Right ventricle myocardium inferior (tissue), 1 donor: ENCODE results near the gene CHD2. TPM values are rescaled to one million over a fixed set of nuclear protein-coding genes. Genes with fewer than 3 reads are reported as not detected.

ENCODE experiments used
- ATAC-seq: fragments of 200-7000 bp; cut with Tn5 transposase; one replicate; pipeline ENCODE4 v1.9.1; 2020; ENCODE audit warnings: mild to moderate bottlenecking, moderate library complexity
- DNase-seq: peaks from one replicate; pipeline ENCODE4 v3.0.0; 2021; ENCODE audit errors: missing footprints
- intact Hi-C: fragments of 100-400 bp; cut with DNase I; formaldehyde crosslinking; loops from one replicate; pipeline ENCODE4 v1.11.0; 2022
- total RNA-seq: library from RNA; stranded (reverse); fragmentation: NEBNext Ultra II Directional; extraction: Animal tissue kit (Norgen Biotek cat#: 25700); gene quantifications from one replicate; pipeline ENCODE4 v1.2.1, GENCODE V29; 2021
- donor health status: DM: no; HTN: yes; CAD: no; lungs with severe emphysema.

Gene CHD2
- total RNA-seq, 1 donor from 2014 or later: 45.9 TPM

DNA sequence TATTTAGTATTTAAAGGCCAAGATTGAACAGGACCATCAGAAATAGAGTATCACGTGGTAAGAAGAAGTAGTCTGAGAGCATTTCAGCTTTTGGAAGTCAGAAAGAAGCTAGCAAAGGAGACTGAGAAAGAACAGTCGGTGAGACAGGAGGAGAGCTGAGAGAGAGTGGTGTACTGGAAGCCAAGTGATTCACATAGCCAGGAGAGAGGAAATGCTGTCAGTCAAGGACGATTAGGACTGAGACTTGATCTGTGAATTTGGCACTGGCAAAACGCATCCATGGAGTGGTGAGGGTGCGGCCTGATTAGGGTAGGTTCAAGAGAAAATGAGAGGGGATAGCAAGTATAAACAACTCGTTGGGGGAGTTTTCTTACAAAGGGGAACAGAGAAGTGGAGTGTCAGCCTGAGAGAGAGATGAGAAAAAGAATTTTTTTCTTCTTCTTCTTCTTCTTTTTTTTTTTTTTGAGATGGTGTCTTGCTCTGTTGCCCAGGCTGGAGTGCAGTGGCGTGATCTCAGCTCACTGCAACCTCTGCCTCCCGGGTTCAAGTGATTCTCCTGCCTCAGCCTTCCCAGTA lies 44.9 kb downstream of the CHD2 start:
- ATAC-seq (no peak), DNase-seq (no peak)
- intact Hi-C loops: loop anchor here (5.0 kb wide), 1 partner anchor 67 kb away; no protein-coding TSS in a partner anchor

DNA sequence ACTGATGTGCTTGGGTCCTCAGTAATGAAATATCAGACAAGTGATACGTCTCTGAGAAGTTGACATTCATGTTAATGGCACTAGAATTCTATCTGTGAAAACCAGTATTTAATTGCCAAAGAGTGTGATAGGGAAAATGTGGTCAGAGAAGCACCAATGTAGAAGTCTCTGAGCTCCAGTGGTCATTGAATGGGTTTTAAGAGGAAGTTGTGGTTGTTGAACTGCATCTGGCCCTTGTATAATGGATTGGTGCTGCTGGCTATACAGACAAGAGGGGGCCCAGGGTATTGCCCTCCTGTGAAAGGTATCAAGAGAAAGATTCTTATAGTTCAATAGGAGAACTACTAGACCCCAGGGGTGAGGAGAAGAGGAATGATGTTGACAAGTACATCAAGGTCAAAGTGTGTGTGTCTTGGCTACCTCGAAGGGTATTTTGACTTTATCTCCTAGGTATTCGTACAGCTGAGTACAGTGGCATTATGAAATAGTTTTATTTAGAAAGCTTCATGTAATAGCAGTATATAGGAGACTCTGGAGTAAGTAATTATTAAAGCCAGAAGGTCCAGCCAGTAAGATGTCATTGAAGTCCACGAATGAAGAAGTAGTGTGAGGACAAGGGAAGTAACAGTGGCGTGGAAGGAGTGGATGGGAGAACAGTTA lies 47.1 kb downstream of the CHD2 start:
- ATAC-seq: no peak
- intact Hi-C loops: no loop called here
- no peak for DNase-seq

DNA sequence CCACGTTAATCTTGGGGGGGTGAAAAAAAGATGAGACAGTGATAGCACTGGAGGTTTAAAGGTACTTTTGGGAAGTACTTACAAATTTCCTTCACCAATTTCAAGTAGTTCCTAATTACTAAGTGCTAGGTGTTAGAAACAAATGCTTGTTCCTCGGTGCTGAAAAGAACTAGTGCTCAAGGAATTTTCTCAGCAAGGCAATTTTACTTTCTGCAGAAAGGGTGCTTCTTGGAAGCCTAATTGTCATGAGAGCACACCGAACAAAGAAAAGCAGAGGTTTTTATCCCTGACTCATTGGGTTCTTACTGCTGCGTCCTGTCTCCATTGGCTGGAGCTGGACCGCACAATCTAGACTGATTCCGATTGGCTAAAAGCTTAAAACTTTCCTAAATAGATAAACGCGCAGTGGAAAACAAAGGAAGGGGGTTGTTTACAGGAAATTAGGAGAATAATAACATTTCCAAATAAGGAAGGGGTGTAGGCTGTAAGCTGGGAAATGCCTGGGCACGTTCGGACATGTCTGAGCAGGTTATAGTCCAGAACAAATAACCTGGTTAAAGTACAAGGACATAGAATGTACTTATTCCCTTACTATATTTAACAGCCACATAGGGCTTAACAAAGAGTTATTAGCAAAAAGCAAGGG lies 49.6 kb downstream of the CHD2 start:
- intact Hi-C loops: no loop called here
- ATAC-seq (no peak), DNase-seq (no peak)

DNA sequence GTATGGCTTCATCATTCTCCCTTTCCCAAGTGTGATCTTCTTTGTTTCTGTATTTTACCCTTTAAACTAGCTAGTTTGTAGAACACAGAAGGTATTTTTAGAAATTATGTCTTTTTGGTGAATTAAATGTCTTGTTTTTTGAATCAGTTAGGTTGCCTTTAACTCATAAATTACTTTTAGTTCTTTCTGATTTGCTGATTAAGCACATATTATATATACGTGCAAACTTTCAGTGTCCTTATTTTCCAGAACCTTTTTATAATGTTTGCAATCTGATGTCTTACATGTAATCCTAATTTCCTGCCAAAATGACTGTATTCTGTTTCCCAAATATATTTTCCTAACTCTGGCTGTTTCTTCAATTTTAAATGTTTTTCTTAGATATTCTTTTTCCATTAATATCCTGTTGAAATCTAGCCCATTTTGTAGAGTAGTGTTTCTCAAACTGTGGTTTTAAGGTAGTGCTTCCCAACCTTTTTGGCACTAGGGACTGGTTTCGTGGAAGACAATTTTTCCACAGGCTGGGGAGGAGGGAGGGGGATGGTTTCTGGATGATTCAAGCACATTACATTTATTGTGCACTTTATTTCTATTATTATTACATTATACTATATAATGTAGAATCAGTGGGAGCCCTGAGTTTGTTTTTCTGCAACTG lies 51.8 kb downstream of the CHD2 start:
- no peak for ATAC-seq
- no peak for DNase-seq
- intact Hi-C loops: no loop called here

DNA sequence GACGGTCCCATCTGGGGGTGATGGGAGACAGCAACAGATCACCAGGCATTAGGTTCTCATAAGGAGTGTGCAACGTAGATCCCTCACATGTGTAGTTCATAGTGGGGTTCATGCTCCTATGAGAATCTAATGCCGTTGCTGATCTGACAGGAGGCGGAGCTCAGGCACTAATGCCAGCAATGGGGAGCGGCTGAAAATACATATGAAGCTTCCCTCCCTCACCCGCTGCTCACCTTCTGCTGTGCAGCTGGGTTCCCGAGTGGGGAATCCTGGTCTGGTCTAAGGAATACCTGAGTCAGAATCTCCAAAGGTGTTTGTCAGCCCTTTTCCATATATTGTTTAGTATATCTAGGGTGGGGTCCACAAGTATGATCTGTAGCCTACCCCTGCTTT lies 52.3 kb downstream of the CHD2 start:
- no peak for DNase-seq
- ATAC-seq: no peak
- intact Hi-C loops: no loop called here

DNA sequence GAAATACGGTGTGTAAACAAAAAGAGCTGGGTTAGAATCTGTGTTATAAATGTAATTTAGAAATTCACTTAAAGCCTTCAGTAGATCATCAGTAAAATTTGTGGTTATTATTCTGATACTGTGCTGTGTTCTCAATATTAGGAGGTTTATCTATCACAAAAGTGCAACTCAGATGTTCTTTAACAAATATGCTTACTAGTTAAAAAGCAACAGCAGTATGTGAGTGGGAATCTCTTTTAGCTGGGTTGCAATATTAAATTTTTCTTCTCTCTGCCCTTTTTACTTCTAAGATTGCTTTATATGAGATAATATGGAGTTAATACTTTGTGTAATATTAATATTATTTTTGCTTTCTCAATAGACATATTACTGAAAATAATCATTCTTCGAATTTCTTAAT lies 53.4 kb downstream of the CHD2 start:
- ATAC-seq (no peak), DNase-seq (no peak)
- intact Hi-C loops: no loop called here

DNA sequence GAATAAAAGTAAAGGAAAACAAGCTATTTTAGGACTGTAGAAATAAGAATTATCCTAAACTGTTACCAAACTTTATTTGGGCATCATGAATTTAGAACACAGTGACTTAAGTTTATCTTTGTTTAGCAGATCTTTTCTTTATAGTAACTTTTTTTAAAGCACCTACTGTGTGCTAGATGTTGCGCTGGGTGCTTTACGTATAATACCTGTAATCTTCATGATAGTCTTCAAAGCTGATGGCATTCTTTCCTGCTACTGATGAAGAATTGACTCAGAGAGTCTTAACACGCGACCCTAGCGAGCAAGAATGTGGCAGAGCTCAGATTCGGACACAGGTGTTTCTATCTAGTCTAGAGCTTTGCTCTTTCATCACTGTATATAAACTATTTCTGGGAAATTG lies 53.9 kb downstream of the CHD2 start:
- DNase-seq (no peak), ATAC-seq (no peak)
- intact Hi-C loops: no loop called here

DNA sequence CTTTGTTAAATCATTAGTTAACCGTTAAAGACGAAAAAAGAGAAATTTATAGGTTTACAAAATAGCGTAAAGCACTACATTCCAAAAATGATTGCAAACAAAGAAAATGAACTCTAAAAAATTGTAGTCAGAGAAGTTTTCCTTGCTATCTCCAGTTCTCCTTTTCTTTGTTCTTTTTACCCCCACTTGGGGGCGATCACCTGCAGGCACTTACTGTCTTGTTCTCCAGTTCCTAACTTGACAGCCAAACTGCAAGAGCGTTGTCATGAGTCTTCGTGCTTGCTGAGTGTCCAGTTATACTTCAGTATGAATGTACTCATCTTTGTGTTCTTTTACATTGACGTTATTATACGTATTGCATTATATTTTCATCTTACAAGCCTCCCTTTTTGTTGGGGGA lies 54.5 kb downstream of the CHD2 start:
- DNase-seq: no peak
- intact Hi-C loops: no loop called here
- ATAC-seq: no peak

DNA sequence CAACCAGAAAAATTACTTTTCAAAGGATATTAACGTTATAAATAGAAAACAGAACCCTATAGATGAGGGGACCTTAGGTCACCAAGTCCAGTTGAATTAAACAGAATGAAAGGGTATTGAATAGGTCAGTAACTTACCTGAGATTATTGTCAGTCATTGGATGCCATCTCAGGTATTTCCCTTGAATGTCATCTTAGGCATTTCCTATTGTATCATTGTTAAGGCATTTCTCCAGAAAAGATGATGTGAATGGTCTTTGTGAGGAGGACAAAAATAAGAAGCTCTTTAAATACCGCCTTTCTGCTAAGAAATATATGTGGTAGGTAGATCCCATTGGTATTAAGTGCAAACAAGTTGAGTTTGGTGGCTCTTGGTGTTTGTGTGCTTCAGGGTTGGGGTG lies 55.6 kb downstream of the CHD2 start:
- intact Hi-C loops: no loop called here
- DNase-seq (no peak), ATAC-seq (no peak)

DNA sequence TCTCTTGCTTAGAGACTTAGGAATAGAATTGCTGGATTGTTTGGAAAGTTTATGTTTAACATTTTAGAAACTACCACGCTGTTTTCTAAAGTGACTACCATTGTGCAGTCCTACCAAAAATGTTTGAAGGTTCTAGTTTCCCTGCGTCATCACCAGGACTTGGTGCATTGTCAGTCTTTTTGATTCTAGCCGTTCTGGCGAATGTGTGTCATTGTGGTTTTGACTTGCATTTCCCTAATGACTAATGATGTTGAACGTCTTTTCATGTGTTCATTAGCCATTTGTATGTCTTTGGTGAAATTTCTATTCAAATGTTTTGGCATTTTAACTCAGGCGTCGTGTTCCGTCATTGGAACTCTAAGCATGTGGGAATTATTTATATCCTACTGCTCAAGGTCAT lies 58.0 kb downstream of the CHD2 start:
- DNase-seq (no peak), ATAC-seq (no peak)
- intact Hi-C loops: no loop called here

DNA sequence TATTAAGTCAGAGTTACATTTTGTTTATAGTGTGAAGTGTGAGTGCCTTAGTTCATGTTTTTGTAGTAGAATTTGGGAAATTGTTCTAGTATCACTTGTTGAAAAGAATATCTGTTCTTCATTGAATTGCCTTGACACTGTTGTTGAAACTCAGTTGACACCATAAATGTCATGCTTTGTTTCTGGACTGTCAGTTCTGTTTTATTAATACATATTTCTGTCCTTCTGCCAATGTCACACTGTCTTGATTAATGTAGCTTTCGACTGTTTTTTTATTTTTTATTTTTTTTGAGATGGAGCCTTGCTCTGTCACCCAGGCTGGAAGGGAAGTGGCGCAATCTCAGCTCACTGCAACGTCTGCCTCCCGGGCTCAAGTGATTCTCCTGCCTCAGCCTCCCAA lies 59.1 kb downstream of the CHD2 start:
- ATAC-seq (no peak), DNase-seq (no peak)
- intact Hi-C loops: no loop called here

DNA sequence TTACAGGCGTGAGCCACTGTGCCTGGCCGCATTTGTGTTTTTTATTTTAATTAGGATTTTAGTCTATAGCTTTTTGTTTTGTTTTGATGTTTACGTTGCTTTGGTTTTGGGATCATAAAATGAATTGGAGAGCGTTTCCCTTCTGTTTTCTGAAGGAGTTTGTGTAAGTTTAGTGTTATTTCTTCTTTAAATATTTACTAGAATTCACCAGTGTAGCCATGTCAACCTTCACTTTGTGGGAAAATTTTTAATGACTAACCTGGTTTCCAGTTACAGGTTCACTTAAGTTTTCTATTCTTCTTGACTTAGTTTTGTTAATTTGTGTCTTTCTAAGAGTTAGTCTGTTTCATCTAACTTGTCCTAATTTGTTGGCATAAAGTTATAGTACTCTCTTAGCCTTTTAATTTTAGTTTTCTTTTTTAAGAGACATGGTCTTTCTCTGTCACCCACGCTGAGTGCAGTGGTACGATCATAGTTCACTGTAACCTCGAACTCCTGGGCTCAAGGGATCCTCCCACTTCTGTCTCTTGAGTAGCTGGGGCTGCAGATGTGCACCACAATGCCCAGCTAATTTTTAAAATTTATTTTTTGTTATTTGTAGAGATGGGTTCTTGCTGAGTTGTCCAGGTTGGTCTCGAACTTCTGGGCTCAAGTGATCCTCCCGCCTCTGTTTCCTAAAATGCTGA lies 61.0 kb downstream of the CHD2 start:
- intact Hi-C loops: no loop called here
- DNase-seq (no peak), ATAC-seq (no peak)

DNA sequence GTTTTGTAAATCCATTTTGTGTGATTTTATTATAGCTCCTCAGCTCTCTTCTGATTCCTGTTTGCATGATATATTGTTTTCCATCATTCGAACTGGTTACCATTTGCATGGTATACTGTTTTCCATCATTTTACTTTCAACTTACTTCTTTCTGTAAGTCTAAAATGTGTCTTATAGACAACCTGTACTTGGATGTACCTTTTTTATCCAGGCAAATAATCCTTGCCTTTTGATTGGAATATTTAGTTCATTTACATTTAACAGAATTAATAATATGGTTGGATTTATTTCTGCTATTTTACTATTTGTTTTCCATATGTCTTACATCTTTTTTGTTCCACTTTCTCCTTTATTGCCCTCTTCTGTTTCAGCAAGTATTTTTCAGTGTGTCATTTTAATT lies 62.8 kb downstream of the CHD2 start:
- no peak for DNase-seq
- no peak for ATAC-seq
- intact Hi-C loops: no loop called here

DNA sequence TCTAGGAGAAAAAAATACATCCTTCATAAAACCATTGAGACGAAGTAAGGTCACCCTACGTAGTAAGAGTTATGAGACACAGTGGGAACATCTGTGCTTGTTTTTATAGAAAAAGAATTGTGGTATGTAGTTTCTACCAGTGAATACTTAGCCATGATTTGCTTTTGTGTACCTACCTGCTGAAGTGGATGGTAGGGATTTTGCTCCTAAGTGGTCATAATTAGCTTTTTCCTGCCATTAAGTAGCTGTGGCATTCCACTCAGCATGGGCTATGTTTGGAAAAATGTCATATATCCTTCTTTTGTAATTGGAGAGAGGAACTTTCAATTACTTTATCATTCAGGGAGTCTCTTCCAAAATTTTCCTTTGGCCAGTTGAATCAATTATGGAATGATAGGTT lies 63.7 kb downstream of the CHD2 start:
- DNase-seq (no peak), ATAC-seq (no peak)
- intact Hi-C loops: no loop called here

DNA sequence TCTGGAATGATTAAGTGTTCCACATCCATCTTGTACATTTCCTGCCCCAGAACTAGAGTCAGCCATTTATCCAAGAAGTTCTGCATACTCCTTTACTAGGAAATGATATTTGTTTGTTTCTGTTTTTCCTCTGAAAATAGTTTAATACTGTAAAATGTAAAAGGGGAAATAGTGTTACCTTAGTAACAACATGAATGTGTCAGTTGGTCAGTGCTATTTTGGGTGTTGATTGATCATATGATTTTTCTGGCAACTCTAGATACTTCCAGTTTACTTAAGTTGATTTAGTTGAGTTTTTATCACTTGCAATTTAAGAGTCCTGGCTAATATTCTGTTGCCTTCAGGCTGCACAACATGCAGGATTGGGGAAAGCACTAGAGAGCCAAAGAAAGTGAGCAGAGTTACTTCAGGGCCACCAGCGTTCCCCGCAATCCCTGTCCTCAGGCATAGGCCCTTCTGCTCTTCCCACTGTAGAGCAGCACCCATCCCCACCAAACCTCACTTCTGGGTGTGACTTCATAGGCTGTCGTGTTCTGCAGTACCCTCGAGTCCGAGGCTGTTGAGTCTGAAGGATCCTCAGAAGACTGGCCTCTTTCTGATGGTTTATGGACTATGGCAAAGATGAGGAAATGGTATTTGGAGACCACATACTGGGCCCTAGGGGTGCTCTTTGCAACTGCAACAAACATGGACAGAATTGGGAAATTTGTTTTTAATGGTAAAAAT lies 69.0 kb downstream of the CHD2 start:
- DNase-seq: no peak
- peak; percentile 61 for ATAC-seq
- intact Hi-C loops: no loop called here

DNA sequence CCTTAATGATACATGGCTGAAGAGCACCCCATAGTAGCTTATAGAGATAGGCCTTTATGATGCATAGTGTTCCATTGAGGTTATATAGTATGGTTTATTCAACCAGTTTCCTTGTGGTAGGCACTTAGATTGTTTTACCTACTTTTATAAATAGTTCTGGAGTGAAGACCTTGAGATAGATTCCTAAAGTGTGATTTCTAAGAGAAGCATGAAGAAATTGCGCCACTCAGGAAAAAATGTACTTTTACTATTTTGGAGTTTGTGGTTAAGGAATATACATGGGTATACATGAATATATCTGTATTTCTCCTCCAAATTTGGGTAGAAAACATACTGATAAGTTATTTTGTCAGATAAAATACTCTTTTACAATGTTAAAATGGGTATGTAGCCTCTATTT lies 70.5 kb downstream of the CHD2 start:
- intact Hi-C loops: no loop called here
- no peak for DNase-seq
- ATAC-seq: no peak

DNA sequence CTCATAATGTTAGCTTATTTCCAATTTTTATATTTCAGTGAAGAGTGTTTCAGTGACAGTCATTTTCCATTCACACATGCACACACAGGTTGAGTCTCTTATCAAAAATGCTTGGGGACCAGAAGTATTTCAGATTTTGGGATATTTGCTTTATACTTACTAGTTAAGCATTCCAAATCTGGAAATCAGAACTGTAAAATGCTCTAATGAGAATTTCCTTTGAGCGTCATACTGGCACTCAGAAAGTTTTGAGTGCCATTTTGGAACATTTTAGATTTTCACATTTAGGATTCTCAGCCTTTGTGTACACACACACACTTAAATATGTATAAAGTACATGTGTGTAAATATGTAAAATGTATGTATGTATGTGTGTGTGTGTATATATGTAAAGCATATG lies 71.0 kb downstream of the CHD2 start:
- intact Hi-C loops: no loop called here
- DNase-seq (no peak), ATAC-seq (no peak)

DNA sequence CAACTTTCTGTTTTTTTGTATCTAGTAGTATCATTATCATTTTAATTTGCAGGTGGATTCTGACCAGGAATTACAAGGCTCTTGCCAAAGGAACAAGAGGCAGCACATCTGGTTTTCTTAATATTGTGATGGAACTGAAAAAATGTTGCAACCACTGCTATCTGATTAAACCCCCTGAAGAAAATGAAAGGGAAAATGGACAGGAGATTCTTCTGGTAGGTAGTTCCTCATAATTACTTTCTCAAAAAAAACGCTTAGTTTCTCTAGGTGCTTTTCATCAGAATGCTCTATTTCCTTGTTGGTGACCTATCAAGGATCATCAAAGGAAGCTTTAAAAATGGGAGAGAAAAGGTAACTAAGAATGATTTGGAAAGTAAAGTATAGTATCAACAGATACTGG lies 71.6 kb downstream of the CHD2 start:
- DNase-seq: no peak

More for the DNA sequence above, 71.6 kb downstream of the CHD2 start:
- no peak for ATAC-seq
- intact Hi-C loops: no loop called here
